GM23248 (cell line): ENCODE results near the gene CIDEB. TPM values are rescaled to one million over a fixed set of nuclear protein-coding genes. Genes with fewer than 3 reads are reported as not detected.
A peak's percentile ranks its signal among the peaks of the same experiment; 100 is the strongest.

Experiments
- DNase-seq: peaks from one replicate; pipeline ENCODE4 v3.0.0-alpha.2; 2015
- H2AFZ ChIP-seq: fragments of 200-600 bp; sonication (generic); 2 replicates; pipeline ENCODE4 v1.6.1; 2016; ENCODE audit warnings: antibody characterized with exemption
- H3F3A ChIP-seq: fragments of 200-600 bp; sonication (generic); 2 replicates; pipeline ENCODE4 v1.6.1; 2016; ENCODE audit warnings: mild to moderate bottlenecking, antibody characterized with exemption, mixed run types; ENCODE audit not compliant: insufficient read depth
- H3K27ac ChIP-seq: fragments of 200-600 bp; sonication (generic); 2 replicates; pipeline ENCODE4 v1.5.1; 2016; ENCODE audit warnings: mild to moderate bottlenecking
- H3K27me3 ChIP-seq: fragments of 200-600 bp; sonication (generic); replicated peaks from 2 replicates; pipeline ENCODE4 v1.6.1; 2016; ENCODE audit warnings: mild to moderate bottlenecking; ENCODE audit not compliant: insufficient read depth
- H3K36me3 ChIP-seq: fragments of 200-600 bp; sonication (generic); 2 replicates; pipeline ENCODE4 v1.6.1; 2016; ENCODE audit warnings: low read depth, mild to moderate bottlenecking
- H3K4me1 ChIP-seq: fragments of 200-600 bp; sonication (generic); 2 replicates; pipeline ENCODE4 v1.6.1; 2016; ENCODE audit warnings: mild to moderate bottlenecking; ENCODE audit not compliant: insufficient read depth
- H3K4me2 ChIP-seq: fragments of 200-600 bp; sonication (generic); one replicate; pipeline ENCODE4 v1.6.1; 2016; ENCODE audit warnings: mild to moderate bottlenecking; ENCODE audit not compliant: unreplicated experiment
- H3K4me3 ChIP-seq: fragments of 200-600 bp; sonication (generic); 2 replicates; pipeline ENCODE4 v1.5.1; 2016; ENCODE audit warnings: mild to moderate bottlenecking
- H3K79me2 ChIP-seq: fragments of 200-600 bp; sonication (generic); 2 replicates; pipeline ENCODE4 v1.6.1; 2016; ENCODE audit warnings: mild to moderate bottlenecking; ENCODE audit not compliant: insufficient read depth
- H3K9ac ChIP-seq: fragments of 200-600 bp; sonication (generic); 2 replicates; pipeline ENCODE4 v1.6.1; 2016; ENCODE audit warnings: mild to moderate bottlenecking
- H3K9me2 ChIP-seq: fragments of 200-600 bp; sonication (generic); 2 replicates; pipeline ENCODE4 v1.6.1; 2016; ENCODE audit warnings: mixed run types, mild to moderate bottlenecking, moderate library complexity; ENCODE audit not compliant: insufficient read depth
- H3K9me3 ChIP-seq: fragments of 200-600 bp; sonication (generic); one replicate; pipeline ENCODE4 v1.6.1; 2017; ENCODE audit warnings: low read depth
- H4K20me1 ChIP-seq: fragments of 200-600 bp; sonication (generic); 2 replicates; pipeline ENCODE4 v1.6.0; 2016; ENCODE audit not compliant: insufficient read depth
- EZH2 ChIP-seq: fragments of 200-600 bp; sonication (generic); IDR thresholded peaks from 2 replicates; pipeline ENCODE4 v1.6.1; 2018; ENCODE audit warnings: antibody characterized with exemption, mild to moderate bottlenecking; ENCODE audit not compliant: insufficient read depth, poor library complexity, severe bottlenecking
- EZH2phosphoT487 ChIP-seq: fragments of 200-600 bp; sonication (generic); IDR thresholded peaks from 2 replicates; pipeline ENCODE4 v1.6.1; 2018; ENCODE audit warnings: antibody characterized with exemption, moderate library complexity, mild to moderate bottlenecking, low read depth; ENCODE audit not compliant: insufficient read depth
- WGBS, 2 experiments: methylation state at CpG; one replicate each; pipeline ENCODE4 v1.1.6; 2015 to 2017; ENCODE audit warnings: low lambda C conversion rate in 2 of 2, low coverage in 1 of 2; ENCODE audit errors: missing lambda C conversion rate in 2 of 2; 5-methylcytosine and 5-hydroxymethylcytosine counted together
- in situ Hi-C: fragments of 300-500 bp; cut with MboI; formaldehyde crosslinking; loops from 2 replicates; pipeline ENCODE4 v1.15.0; 2020
- polyA plus RNA-seq: library from polyadenylated mRNA; unstranded; fragments of >200 nt; fragmentation: Nextera tagmentation; extraction: Ambion mirVana; gene quantifications from 2 replicates; pipeline ENCODE4 v1.2.1, GENCODE V29; 2016
- total RNA-seq: library from RNA; depleted of rRNA; stranded (reverse); fragments of >200 nt; shearing (Covaris generic); gene quantifications from 2 replicates; pipeline ENCODE4 v1.2.3, GENCODE V29; 2014

Gene CIDEB
- total and polyA plus RNA-seq, 2 experiments from 2014 or later = 1.2 to 2.1 TPM

- WGBS, 2 experiments = 95 to 98% methylated on average over 11 of the region's 11 CpGs
- Histone ChIP-seq H3F3A (peaks cover 8% of the 10 kb centered on the region), H3K4me3 (no peak overlapping the region), H3K27ac (no peak overlapping the region), H3K9ac (no peak overlapping the region), H4K20me1 (no peaks in the 10 kb centered on the region), H3K4me1 (peaks cover 7% of the 10 kb centered on the region; the same call in 1 of the 2 replicates), H3K9me2 (no peaks in the 10 kb centered on the region), H3K36me3 (peaks cover 16% of the 10 kb centered on the region; the same call in 1 of the 2 replicates), H3K27me3 (no peaks in the 10 kb centered on the region), H3K79me2 (peaks cover 26% of the 10 kb centered on the region), H2AFZ (no peak overlapping the region), H3K9me3 (no peaks in the 10 kb centered on the region), H3K4me2 (no peak overlapping the region)
- no peak for DNase-seq
- TF ChIP-seq EZH2phosphoT487 (no peak), EZH2 (no peak)
- in situ Hi-C loops = no loop called here
Observed at GRCh38 chr14:24304019-24304387, 3.8 kb downstream of the CIDEB start.

GRCh38 chr14:24300326-24300980, 7.3 kb downstream of the CIDEB start:
- peak overlapping the region; percentile 95 for H3K9ac ChIP-seq
- no peaks in the 10 kb centered on the region for H3K9me3 ChIP-seq
- H3K27ac ChIP-seq = peak overlapping the region; percentile 86
- 28 to 29% methylated on average over 16 of the region's 16 CpGs for WGBS, 2 experiments
- peak overlapping the region; percentile 94 for H3K4me2 ChIP-seq
- H4K20me1 ChIP-seq = no peaks in the 10 kb centered on the region
- peak; percentile 11 for DNase-seq
- H3K36me3 ChIP-seq = peaks cover 16% of the 10 kb centered on the region; the same call in 1 of the 2 replicates
- peaks cover 23% of the 10 kb centered on the region; the same call in 1 of the 2 replicates for H3F3A ChIP-seq
- peak overlapping the region; percentile 97 for H2AFZ ChIP-seq
- H3K27me3 ChIP-seq = no peaks in the 10 kb centered on the region
- H3K79me2 ChIP-seq = peaks cover 26% of the 10 kb centered on the region
- H3K4me3 ChIP-seq = peak overlapping the region; percentile 95
- TF ChIP-seq EZH2phosphoT487 (no peak), EZH2 (no peak)
- peaks cover 17% of the 10 kb centered on the region for H3K4me1 ChIP-seq
- H3K9me2 ChIP-seq = no peaks in the 10 kb centered on the region
- in situ Hi-C loops = no loop called here

- Histone ChIP-seq H3K9me3 (no peaks in the 10 kb centered on the region), H3K4me1 (peaks cover 17% of the 10 kb centered on the region), H3K27ac (peak within 1 kb of the TSS; percentile 86), H3K27me3 (no peaks in the 10 kb centered on the region), H3K36me3 (peaks cover 18% of the 10 kb centered on the region; the same call in 1 of the 2 replicates), H3F3A (peaks cover 23% of the 10 kb centered on the region; the same call in 1 of the 2 replicates), H2AFZ (peak within 1 kb of the TSS; percentile 97), H3K79me2 (peaks cover 26% of the 10 kb centered on the region), H3K4me3 (peak within 1 kb of the TSS; percentile 95), H3K9ac (peak within 1 kb of the TSS; percentile 95), H3K9me2 (no peaks in the 10 kb centered on the region), H4K20me1 (no peaks in the 10 kb centered on the region), H3K4me2 (peak within 1 kb of the TSS; percentile 94)
- peak; percentile 94 for DNase-seq
- 1 to 2% methylated on average over 65 to 67 of the region's 75 CpGs for WGBS, 2 experiments
- TF ChIP-seq EZH2phosphoT487 = no peak
- TF ChIP-seq EZH2 = no peak
- in situ Hi-C loops = loop anchor here (10.0 kb wide), 1 partner anchor 55 kb away; the partner anchor contains the start of gene TINF2
Observed at GRCh38 chr14:24299255-24300191, 8.3 kb downstream of the CIDEB start, which contains the start of the genes DHRS1 and NOP9. Gene DHRS1, minus strand, starts transcription at chr14:24299780. Its CDS starts 674 bp downstream, at chr14:24299106. Gene NOP9, plus strand, starts transcription at chr14:24299850. Its CDS starts 105 bp downstream, at chr14:24299955.

GRCh38 chr14:24298892-24299254, 8.9 kb downstream of the CIDEB start:
- Histone ChIP-seq H4K20me1 (no peaks in the 10 kb centered on the region), H3K79me2 (peaks cover 26% of the 10 kb centered on the region)
- in situ Hi-C loops = loop anchor here (10.0 kb wide), 1 partner anchor 54 kb away; the partner anchor contains the start of gene TINF2

More at GRCh38 chr14:24298892-24299254, 8.9 kb downstream of the CIDEB start:
- Histone ChIP-seq H3K4me3 (peak overlapping the region; percentile 95), H3K9me2 (no peaks in the 10 kb centered on the region), H3K9ac (peak overlapping the region; percentile 95), H3F3A (peaks cover 23% of the 10 kb centered on the region; the same call in 1 of the 2 replicates), H3K9me3 (no peaks in the 10 kb centered on the region), H3K4me2 (peak overlapping the region; percentile 94), H3K4me1 (peaks cover 17% of the 10 kb centered on the region), H3K27me3 (no peaks in the 10 kb centered on the region), H3K27ac (peak overlapping the region; percentile 86), H2AFZ (peak overlapping the region; percentile 97), H3K36me3 (peaks cover 17% of the 10 kb centered on the region; the same call in 1 of the 2 replicates)
- peak; percentile 94 for DNase-seq
- TF ChIP-seq EZH2phosphoT487 (no peak), EZH2 (no peak)
- WGBS, 2 experiments = 35 to 37% methylated on average over 7 of the region's 7 CpGs
